HK-2 (cell line): Measurements from ENCODE around the gene BEX2.
"Not testable (repeated sequence)": the region's sequence is repeated elsewhere in the genome, so short reads cannot be mapped to it uniquely, and the experiment has no call there.

Source experiments
- DNase-seq: peaks from one replicate; pipeline ENCODE4 v3.0.0-alpha.2; 2018; ENCODE audit not compliant: unreplicated experiment

Gene BEX2

GRCh38 chrX:103310555-103311398, at the start of gene BEX2:
BEX2 (minus strand) TSS chrX:103310990; CDS start chrX:103309976, 1,014 bp downstream.
- peak; percentile 69 for DNase-seq

- DNase-seq, result no peak
Observed at GRCh38 chrX:103360092-103360491, 49.3 kb upstream of the BEX2 start.

- not testable (repeated sequence) for DNase-seq
Observed at GRCh38 chrX:103359605-103360004, 48.8 kb upstream of the BEX2 start.

- DNase-seq, result no peak
Observed at GRCh38 chrX:103357871-103358270, 47.1 kb upstream of the BEX2 start.

GRCh38 chrX:103356858-103357257, 46.1 kb upstream of the BEX2 start:
- DNase-seq, result peak; percentile 21

- DNase-seq, result peak; percentile 55
Observed at GRCh38 chrX:103356130-103356798, 45.5 kb upstream of the BEX2 start, which contains the start of gene TCEAL9. TCEAL9 (plus strand) TSS chrX:103356506; CDS start chrX:103357685, 1,179 bp downstream.

- no peak for DNase-seq
Observed at GRCh38 chrX:103347682-103348397, 37.0 kb upstream of the BEX2 start.

GRCh38 chrX:103344606-103345005, 33.8 kb upstream of the BEX2 start:
- no peak for DNase-seq

GRCh38 chrX:103343105-103343504, 32.3 kb upstream of the BEX2 start:
- peak; percentile 15 for DNase-seq

GRCh38 chrX:103338663-103339062, 27.9 kb upstream of the BEX2 start:
- no peak for DNase-seq

GRCh38 chrX:103330681-103331288, 20.0 kb upstream of the BEX2 start:
- no peak for DNase-seq

- DNase-seq, result no peak
Observed at GRCh38 chrX:103329991-103330390, 19.2 kb upstream of the BEX2 start, which contains the start of gene TCEAL7. TCEAL7 (plus strand) TSS chrX:103330239; CDS start chrX:103331404, 1,165 bp downstream.

- no peak for DNase-seq
Observed at GRCh38 chrX:103311399-103311780, 600 bp upstream of the BEX2 start.

- no peak for DNase-seq
Observed at GRCh38 chrX:103309860-103310554, 783 bp downstream of the BEX2 start.

GRCh38 chrX:103305666-103306065, 5.1 kb downstream of the BEX2 start:
- not testable (repeated sequence) for DNase-seq

GRCh38 chrX:103304705-103305104, 6.1 kb downstream of the BEX2 start:
- DNase-seq, result no peak

GRCh38 chrX:103293118-103293517, 17.7 kb downstream of the BEX2 start:
- no peak for DNase-seq

GRCh38 chrX:103279624-103280023, 31.2 kb downstream of the BEX2 start:
- no peak for DNase-seq

GRCh38 chrX:103276581-103277002, 34.2 kb downstream of the BEX2 start, which contains the start of gene TCEAL5:
TCEAL5 (minus strand) TSS chrX:103276750; CDS start chrX:103274563, 2,187 bp downstream.
- DNase-seq, result no peak

- DNase-seq, result no peak
Observed at GRCh38 chrX:103275947-103276567, 34.7 kb downstream of the BEX2 start.

GRCh38 chrX:103274284-103274683, 36.5 kb downstream of the BEX2 start:
- DNase-seq, result no peak
